ENCODE data around the gene BUD23. TPM values are rescaled to one million over a fixed set of nuclear protein-coding genes. Genes with fewer than 3 reads are reported as not detected.

Gene BUD23
- total and polyA plus RNA-seq, 11 donors: 57.4 to 150 (median 69.6) TPM

- no peak for TF ChIP-seq CTCF (IDR thresholded peaks at IDR 0.05)
- TF ChIP-seq POLR2A (IDR thresholded peaks at IDR 0.05): no peak
- DNase-seq (no peak), ATAC-seq (no peak)
- H3K9me3 ChIP-seq: no peaks in the 10 kb centered on the region
- H3K36me3 ChIP-seq: no peaks in the 10 kb centered on the region
- H3K27ac ChIP-seq: no peak overlapping the region
- peaks cover 0 to 26% (median 4%) of the 10 kb centered on the region in 9 donors for H3K27me3 ChIP-seq
- 61 to 78% (median 73%) methylated on average over 6 of the region's 6 CpGs for WGBS, 4 donors
- peaks cover 0 to 25% (median 9%) of the 10 kb centered on the region in 12 donors for H3K4me1 ChIP-seq
- intact Hi-C loops (cut with DNase I): loop anchor here in 1 of 10 donors (5.0 kb wide), 1 partner anchor 55 kb away; the partner anchor contains the start of gene VPS37D
- no peak overlapping the region for H3K4me3 ChIP-seq
These were observed 39.4 kb downstream of the BUD23 start for GRCh38 chr7:73722785-73723184.

GRCh38 chr7:73723813-73724212, 40.4 kb downstream of the BUD23 start:
- Histone ChIP-seq H3K27ac (no peak overlapping the region), H3K36me3 (no peaks in the 10 kb centered on the region), H3K4me3 (no peak overlapping the region), H3K9me3 (no peaks in the 10 kb centered on the region), H3K27me3 (peaks cover 0 to 28% (median 3%) of the 10 kb centered on the region in 9 donors), H3K4me1 (peaks cover 0 to 20% (median 3%) of the 10 kb centered on the region in 12 donors)
- no peak for TF ChIP-seq CTCF (IDR thresholded peaks at IDR 0.05)
- TF ChIP-seq POLR2A (IDR thresholded peaks at IDR 0.05): no peak
- ATAC-seq (no peak), DNase-seq (no peak)
- 88 to 96% (median 93%) methylated on average over 3 of the region's 3 CpGs for WGBS, 4 donors
- intact Hi-C loops (cut with DNase I): loop anchor here in 5 of 10 donors (2.0 to 5.0 kb wide), 3 partner anchors 57 to 117 kb away; partner anchors contain the start of gene VPS37D (in 1 of the 5)

GRCh38 chr7:73726083-73726466, 42.7 kb downstream of the BUD23 start:
- H3K4me3 ChIP-seq: no peak overlapping the region
- TF ChIP-seq CTCF (IDR thresholded peaks at IDR 0.05) (peak in 2 of 12 donors; percentile 3 to 9), POLR2A (IDR thresholded peaks at IDR 0.05) (no peak)
- ATAC-seq: no peak
- intact Hi-C loops (cut with DNase I): loop anchor here in 3 of 10 donors (2.0 to 5.0 kb wide), 3 partner anchors 64 to 119 kb away; no protein-coding TSS in a partner anchor
- no peaks in the 10 kb centered on the region for H3K9me3 ChIP-seq
- 40 to 79% (median 74%) methylated on average over 1 of the region's 1 CpG for WGBS, 4 donors
- H3K36me3 ChIP-seq: no peaks in the 10 kb centered on the region
- no peak for DNase-seq
- peaks cover 0 to 7% (median 0%) of the 10 kb centered on the region in 12 donors for H3K4me1 ChIP-seq
- no peak overlapping the region for H3K27ac ChIP-seq
- H3K27me3 ChIP-seq: peaks cover 0 to 24% (median 3%) of the 10 kb centered on the region in 9 donors

- TF ChIP-seq CTCF (IDR thresholded peaks at IDR 0.05) (no peak), POLR2A (IDR thresholded peaks at IDR 0.05) (no peak)
- ATAC-seq (no peak), DNase-seq (no peak)
- Histone ChIP-seq H3K36me3 (no peaks in the 10 kb centered on the region), H3K9me3 (no peaks in the 10 kb centered on the region), H3K4me1 (no peaks in the 10 kb centered on the region), H3K4me3 (no peak overlapping the region), H3K27me3 (peaks cover 0 to 17% (median 3%) of the 10 kb centered on the region in 9 donors), H3K27ac (no peak overlapping the region)
- 66 to 78% (median 75%) methylated on average over 3 of the region's 3 CpGs for WGBS, 4 donors
- intact Hi-C loops (cut with DNase I): loop anchor here in 3 of 10 donors (2.0 to 5.0 kb wide), 3 partner anchors 66 to 121 kb away; no protein-coding TSS in a partner anchor
These were observed 44.6 kb downstream of the BUD23 start for GRCh38 chr7:73727952-73728351.

Measured in heart left ventricle (tissue), 16 donors.